GM19395 (cell line): Measurements from ENCODE around the gene SORCS2.
A peak's percentile ranks its signal among the peaks of the same experiment; 100 is the strongest.

Experiments used
- ATAC-seq: cut with Tn5 transposase; IDR thresholded peaks from one replicate; pipeline ENCODE4 v1.9.1; 2021; ENCODE audit warnings: mild to moderate bottlenecking, moderate library complexity; ENCODE audit not compliant: unreplicated experiment

SORCS2 gene

GRCh38 chr4:7762376-7763030 is 570.2 kb downstream of the SORCS2 start:
- no peak for ATAC-seq

GRCh38 chr4:7763106-7763505 is 570.8 kb downstream of the SORCS2 start:
- ATAC-seq, result no peak

GRCh38 chr4:7763788-7764187 is 571.5 kb downstream of the SORCS2 start:
- no peak for ATAC-seq

- no peak for ATAC-seq
Observed at GRCh38 chr4:7764466-7764865, 572.1 kb downstream of the SORCS2 start.

- no peak for ATAC-seq
Observed at GRCh38 chr4:7765666-7766065, 573.3 kb downstream of the SORCS2 start.

- ATAC-seq, result no peak
Observed at GRCh38 chr4:7766086-7766485, 573.7 kb downstream of the SORCS2 start.

- no peak for ATAC-seq
Observed at GRCh38 chr4:7766661-7767345, 574.5 kb downstream of the SORCS2 start.

- no peak for ATAC-seq
Observed at GRCh38 chr4:7767526-7767925, 575.2 kb downstream of the SORCS2 start.

- no peak for ATAC-seq
Observed at GRCh38 chr4:7767966-7768365, 575.6 kb downstream of the SORCS2 start.

GRCh38 chr4:7768736-7769135 is 576.4 kb downstream of the SORCS2 start:
- ATAC-seq, result no peak

- no peak for ATAC-seq
Observed at GRCh38 chr4:7769396-7770223, 577.3 kb downstream of the SORCS2 start.

- no peak for ATAC-seq
Observed at GRCh38 chr4:7770224-7771050, 578.1 kb downstream of the SORCS2 start.

- ATAC-seq, result no peak
Observed at GRCh38 chr4:7771056-7771455, 578.7 kb downstream of the SORCS2 start.

- peak; percentile 94 for ATAC-seq
Observed at GRCh38 chr4:7771541-7772507, 579.5 kb downstream of the SORCS2 start.

GRCh38 chr4:7772711-7773385 is 580.5 kb downstream of the SORCS2 start:
- no peak for ATAC-seq

- ATAC-seq, result no peak
Observed at GRCh38 chr4:7773401-7774180, 581.3 kb downstream of the SORCS2 start.

- no peak for ATAC-seq
Observed at GRCh38 chr4:7774301-7775294, 582.3 kb downstream of the SORCS2 start.
